Body of pancreas (tissue), 4 donors: ENCODE data around the gene ABHD12.

ENCODE experiments used
- CTCF ChIP-seq, 7 experiments: fragments of 450-650 bp in 4 of 7; fragments of 200-600 bp in 3 of 7; sonication (generic) in 3 of 7; IDR thresholded peaks; one replicate each; pipeline ENCODE4 v1.5.1; 2016 to 2019; ENCODE audit warnings: antibody characterized with exemption in 7 of 7
- POLR2A ChIP-seq, 3 donors: fragments of 450-650 bp; IDR thresholded peaks; one replicate each; pipeline ENCODE4 v1.6.1; 2016; ENCODE audit warnings: antibody characterized with exemption in 3 of 3, mild to moderate bottlenecking in 2 of 3

DNA sequence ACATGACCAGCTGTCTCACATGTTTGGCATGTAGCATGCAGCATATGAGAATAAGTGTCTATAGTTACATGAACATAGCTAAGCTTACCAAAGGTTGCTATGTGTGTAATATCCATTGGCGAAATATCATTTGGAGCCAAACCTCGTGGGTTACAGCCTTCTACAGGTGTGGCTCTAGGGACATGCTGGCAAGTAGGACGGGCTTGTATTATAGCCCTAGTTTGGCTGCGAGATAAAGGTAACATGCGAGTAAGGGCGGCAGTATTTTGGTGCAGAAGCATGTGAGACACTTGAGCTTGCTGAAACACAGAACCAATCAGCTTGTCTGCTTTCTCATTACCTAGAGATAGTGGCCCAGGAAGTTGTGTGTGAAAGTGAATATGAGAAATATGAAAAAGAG, 6.5 kb upstream of the ABHD12 start:
- no peak for TF ChIP-seq CTCF (IDR thresholded peaks at IDR 0.05)
- no peak for TF ChIP-seq POLR2A (IDR thresholded peaks at IDR 0.05)
